Lower lobe of right lung (tissue), 2 donors: ENCODE results near the gene BCAP29. TPM values are rescaled to one million over a fixed set of nuclear protein-coding genes. Genes with fewer than 3 reads are reported as not detected.

Source experiments
- ATAC-seq, 2 donors: fragments of 200-7000 bp; cut with Tn5 transposase; one replicate each; pipeline ENCODE4 v1.9.1; 2020 to 2022; ENCODE audit warnings: mild to moderate bottlenecking in 2 of 2, moderate library complexity in 2 of 2
- DNase-seq: peaks from one replicate; pipeline ENCODE4 v3.0.0-alpha.2; 2020
- H3K27ac ChIP-seq: fragments of 200-600 bp; one replicate; pipeline ENCODE4 v1.8.0; 2022
- H3K27me3 ChIP-seq: fragments of 200-600 bp; one replicate; pipeline ENCODE4 v1.8.0; 2022; ENCODE audit warnings: low read depth
- H3K36me3 ChIP-seq: fragments of 200-600 bp; one replicate; pipeline ENCODE4 v1.8.0; 2022; ENCODE audit warnings: mild to moderate bottlenecking
- H3K4me1 ChIP-seq: fragments of 200-600 bp; one replicate; pipeline ENCODE4 v1.8.0; 2022
- H3K4me3 ChIP-seq: fragments of 200-600 bp; one replicate; pipeline ENCODE4 v1.8.0; 2022; ENCODE audit warnings: mild to moderate bottlenecking
- H3K9me3 ChIP-seq: fragments of 200-600 bp; one replicate; pipeline ENCODE4 v1.8.0; 2022
- CTCF ChIP-seq: fragments of 200-600 bp; IDR thresholded peaks from one replicate; pipeline ENCODE4 v1.8.0; 2022; ENCODE audit warnings: antibody characterized with exemption, mild to moderate bottlenecking
- intact Hi-C: fragments of 100-400 bp; cut with DNase I; formaldehyde crosslinking; loops from one replicate; pipeline ENCODE4 v1.11.0; 2022
- total RNA-seq: library from RNA; stranded (reverse); fragmentation: NEBNext Ultra II Directional; extraction: Animal tissue kit (Norgen Biotek cat#: 25700); gene quantifications from one replicate; pipeline ENCODE4 v1.2.1, GENCODE V29; 2021
- donor health status: DM: no; HTN: yes; CAD: no; lungs with severe emphysema.

The BCAP29 gene
- total RNA-seq, 1 donor from 2014 or later = 81.3 TPM

DNA sequence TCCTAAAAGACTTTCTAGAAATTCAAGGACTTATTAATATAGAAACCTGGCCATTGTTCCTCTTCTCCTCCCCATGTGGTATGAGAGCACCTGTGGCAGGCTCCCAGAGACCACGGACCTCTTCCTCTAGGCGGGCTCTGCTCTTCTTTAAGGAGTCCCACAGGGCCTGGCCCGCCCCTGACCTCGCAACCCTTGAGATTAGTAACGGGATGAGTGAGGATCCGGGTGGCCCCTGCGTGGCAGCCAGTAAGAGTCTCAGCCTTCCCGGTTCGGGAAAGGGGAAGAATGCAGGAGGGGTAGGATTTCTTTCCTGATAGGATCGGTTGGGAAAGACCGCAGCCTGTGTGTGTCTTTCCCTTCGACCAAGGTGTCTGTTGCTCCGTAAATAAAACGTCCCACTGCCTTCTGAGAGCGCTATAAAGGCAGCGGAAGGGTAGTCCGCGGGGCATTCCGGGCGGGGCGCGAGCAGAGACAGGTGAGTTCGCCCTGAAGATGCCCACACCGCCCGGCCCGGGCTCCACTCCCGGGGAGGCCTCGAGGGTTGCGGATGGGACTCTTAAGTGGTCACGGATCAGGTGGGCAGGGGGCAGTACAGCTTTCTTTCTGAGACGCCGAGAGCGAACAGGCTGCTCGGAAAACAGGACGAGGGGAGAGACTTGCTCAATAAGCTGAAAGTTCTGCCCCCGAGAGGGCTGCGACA, 80.5 kb downstream of the BCAP29 start, which contains the start of gene SLC26A4:
SLC26A4 (plus strand) TSS at position 448 of the 700 bp plus-strand sequence. CDS start 814 bp downstream, outside the sequence.
- Histone ChIP-seq H3K4me3 (peak within 1 kb of the TSS; percentile 57), H3K36me3 (no peaks in the 10 kb centered on the region), H3K27me3 (peaks cover 28% of the 10 kb centered on the region), H3K4me1 (peaks cover 16% of the 10 kb centered on the region), H3K27ac (no peak within 1 kb of the TSS), H3K9me3 (no peaks in the 10 kb centered on the region)
- DNase-seq = no peak
- ATAC-seq = peak; percentile 23 to 43
- intact Hi-C loops = no loop called here
- no peak for TF ChIP-seq CTCF

- Histone ChIP-seq H3K36me3 (no peaks in the 10 kb centered on the region), H3K27ac (no peak overlapping the region), H3K27me3 (peaks cover 28% of the 10 kb centered on the region), H3K4me1 (peaks cover 16% of the 10 kb centered on the region), H3K9me3 (no peaks in the 10 kb centered on the region), H3K4me3 (peak overlapping the region; percentile 57)
- intact Hi-C loops = no loop called here
- peak; percentile 84 to 89 for ATAC-seq
- TF ChIP-seq CTCF = no peak
- DNase-seq = peak; percentile 74
These were observed 81.2 kb downstream of the BCAP29 start for GRCh38 chr7:107661081-107661864.

- peaks cover 16% of the 10 kb centered on the region for H3K4me1 ChIP-seq
- no peak for TF ChIP-seq CTCF
- DNase-seq = no peak
- H3K9me3 ChIP-seq = no peaks in the 10 kb centered on the region
- ATAC-seq = peak in 1 of 2 donors; percentile 19
- H3K27ac ChIP-seq = no peak overlapping the region
- H3K36me3 ChIP-seq = no peaks in the 10 kb centered on the region
- H3K27me3 ChIP-seq = peaks cover 28% of the 10 kb centered on the region
- intact Hi-C loops = no loop called here
- H3K4me3 ChIP-seq = peak overlapping the region; percentile 57
These were observed 81.9 kb downstream of the BCAP29 start for GRCh38 chr7:107661865-107662379.

DNA sequence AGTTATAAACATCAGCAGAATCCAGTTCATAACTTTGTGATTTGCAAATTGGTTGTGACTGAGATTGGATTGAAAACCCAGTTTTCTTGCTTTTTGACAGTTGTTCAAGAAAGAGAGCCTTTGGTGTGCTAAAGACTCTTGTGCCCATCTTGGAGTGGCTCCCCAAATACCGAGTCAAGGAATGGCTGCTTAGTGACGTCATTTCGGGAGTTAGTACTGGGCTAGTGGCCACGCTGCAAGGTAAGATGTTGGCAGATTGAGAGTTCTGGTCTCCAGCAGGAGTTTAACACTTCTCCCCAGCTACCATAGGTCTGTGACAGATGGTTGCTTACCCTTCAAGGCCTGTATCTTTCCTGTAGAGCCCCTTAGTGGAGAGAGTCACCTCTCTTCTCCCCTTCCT, 83.2 kb downstream of the BCAP29 start:
- no peak for TF ChIP-seq CTCF
- ATAC-seq (no peak), DNase-seq (no peak)
- H3K4me3 ChIP-seq = no peak overlapping the region
- peaks cover 28% of the 10 kb centered on the region for H3K27me3 ChIP-seq
- H3K27ac ChIP-seq = no peak overlapping the region
- intact Hi-C loops = no loop called here
- H3K4me1 ChIP-seq = peaks cover 16% of the 10 kb centered on the region
- H3K36me3 ChIP-seq = no peaks in the 10 kb centered on the region
- no peaks in the 10 kb centered on the region for H3K9me3 ChIP-seq

- no peak for TF ChIP-seq CTCF
- Histone ChIP-seq H3K36me3 (no peaks in the 10 kb centered on the region), H3K27me3 (peaks cover 9% of the 10 kb centered on the region), H3K9me3 (no peaks in the 10 kb centered on the region), H3K27ac (no peak overlapping the region), H3K4me3 (no peak overlapping the region), H3K4me1 (peaks cover 2% of the 10 kb centered on the region)
- intact Hi-C loops = no loop called here
- no peak for ATAC-seq
- no peak for DNase-seq
These were observed 86.7 kb downstream of the BCAP29 start for GRCh38 chr7:107666790-107667189.
